Peyer's patch (tissue), 4 donors: ENCODE measurements around the gene NCBP2.

Experiments used
- POLR2A ChIP-seq, 2 donors: fragments of 450-650 bp; IDR thresholded peaks; one replicate each; pipeline ENCODE4 v1.5.1; 2017; ENCODE audit warnings: antibody characterized with exemption in 2 of 2, mild to moderate bottlenecking in 2 of 2, moderate library complexity in 2 of 2
- TF ChIP-seq, protein P1 (sequence below), 6 experiments: fragments of 450-650 bp in 4 of 6; fragments of 200-600 bp in 2 of 6; sonication (generic) in 1 of 6; IDR thresholded peaks; one replicate each; pipeline ENCODE4 v1.5.1; 2017 to 2019; ENCODE audit warnings: antibody characterized with exemption in 6 of 6, mild to moderate bottlenecking in 3 of 6, moderate library complexity in 1 of 6

DNA sequence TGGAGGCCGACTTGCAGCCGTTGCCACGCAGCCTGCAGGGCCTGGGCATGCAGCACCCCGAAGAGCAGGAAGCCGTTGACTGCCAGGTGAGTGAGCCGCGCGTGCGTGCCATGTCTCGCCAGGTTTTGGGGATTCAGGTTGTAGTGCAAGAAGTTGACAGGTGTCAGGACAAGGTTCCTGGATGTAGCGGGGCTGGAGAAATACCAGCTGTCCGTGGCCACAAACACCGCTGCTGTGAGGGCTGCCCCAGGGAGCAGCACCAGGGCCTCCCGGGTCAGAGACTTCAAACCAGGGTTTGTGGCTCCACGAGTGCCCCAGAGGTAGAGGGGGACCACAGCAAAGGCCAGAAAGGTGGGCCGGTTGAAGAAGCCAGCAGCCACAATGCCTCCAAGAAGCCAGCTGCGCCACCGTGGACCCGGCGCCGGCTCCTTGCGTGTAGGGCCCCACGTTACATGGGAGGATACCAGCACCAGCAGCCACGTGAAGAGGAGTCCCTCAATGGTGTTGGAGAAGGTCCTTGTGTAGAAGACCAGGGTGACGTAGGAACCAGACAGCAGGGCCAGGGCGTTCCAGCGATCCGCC, 5.6 kb upstream of the NCBP2 start:
- TF ChIP-seq POLR2A (IDR thresholded peaks at IDR 0.05): no peak
- TF ChIP-seq, protein P1, sequence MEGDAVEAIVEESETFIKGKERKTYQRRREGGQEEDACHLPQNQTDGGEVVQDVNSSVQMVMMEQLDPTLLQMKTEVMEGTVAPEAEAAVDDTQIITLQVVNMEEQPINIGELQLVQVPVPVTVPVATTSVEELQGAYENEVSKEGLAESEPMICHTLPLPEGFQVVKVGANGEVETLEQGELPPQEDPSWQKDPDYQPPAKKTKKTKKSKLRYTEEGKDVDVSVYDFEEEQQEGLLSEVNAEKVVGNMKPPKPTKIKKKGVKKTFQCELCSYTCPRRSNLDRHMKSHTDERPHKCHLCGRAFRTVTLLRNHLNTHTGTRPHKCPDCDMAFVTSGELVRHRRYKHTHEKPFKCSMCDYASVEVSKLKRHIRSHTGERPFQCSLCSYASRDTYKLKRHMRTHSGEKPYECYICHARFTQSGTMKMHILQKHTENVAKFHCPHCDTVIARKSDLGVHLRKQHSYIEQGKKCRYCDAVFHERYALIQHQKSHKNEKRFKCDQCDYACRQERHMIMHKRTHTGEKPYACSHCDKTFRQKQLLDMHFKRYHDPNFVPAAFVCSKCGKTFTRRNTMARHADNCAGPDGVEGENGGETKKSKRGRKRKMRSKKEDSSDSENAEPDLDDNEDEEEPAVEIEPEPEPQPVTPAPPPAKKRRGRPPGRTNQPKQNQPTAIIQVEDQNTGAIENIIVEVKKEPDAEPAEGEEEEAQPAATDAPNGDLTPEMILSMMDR (IDR thresholded peaks at IDR 0.05): no peak
